HCT116 (cell line): ENCODE data around the gene MARCHF2. TPM values are rescaled to one million over a fixed set of nuclear protein-coding genes. Genes with fewer than 3 reads are reported as not detected.

ENCODE experiments used
- ATAC-seq: fragments of 200-7000 bp; cut with Tn5 transposase; 2 replicates; pipeline ENCODE4 v1.9.1; 2020; ENCODE audit warnings: mild to moderate bottlenecking, moderate library complexity
- BruUV-seq: library from RNA; stranded (reverse); fragments of 400-500 nt; replicated peaks from 2 replicates; lab custom pipeline; 2021; lab: Mats Ljungman, UMichigan
- CTCF ChIA-PET: fragments of 300-600 bp; sonication (Branson Sonifier 250); formaldehyde crosslinking; loops from one replicate; lab custom pipeline; 2021; ENCODE audit warnings: antibody characterized with exemption; lab: Charles Lee
- POLR2A ChIA-PET: fragments of 300-600, 350-600 bp; sonication (Branson Sonifier 250); formaldehyde crosslinking; loops from one replicate; lab custom pipeline; 2021; ENCODE audit warnings: antibody characterized with exemption; lab: Charles Lee
- RAD21 ChIA-PET, 2 experiments: fragments of 300-600 bp; sonication (Branson Sonifier 250); formaldehyde crosslinking; loops; one replicate each; lab custom pipeline; 2023; ENCODE audit warnings: low total read pairs in 2 of 2; ENCODE audit not compliant: uncharacterized antibody in 2 of 2, unreplicated experiment in 2 of 2, low non-redundant PET in 1 of 2; lab: Charles Lee
- DNase-seq: peaks from one replicate; pipeline ENCODE4 v3.0.0-alpha.2; 2010; ENCODE audit warnings: low read depth, low spot score
- H2AFZ ChIP-seq: fragments of 200-600 bp; shearing (Covaris generic), sonication (generic); 2 replicates; pipeline ENCODE4 v1.6.1; 2017; ENCODE audit warnings: low read depth, mixed run types, mixed read lengths, antibody characterized with exemption, low read length; ENCODE audit not compliant: poor library complexity, severe bottlenecking
- H3K27ac ChIP-seq: 2 replicates; pipeline ENCODE4 v1.5.1; 2012; ENCODE audit warnings: low read depth, low read length
- H3K27me3 ChIP-seq: fragments of 200-600 bp; sonication (generic); 2 replicates; pipeline ENCODE4 v1.6.1; 2016; ENCODE audit warnings: mixed run types, low read length, mixed read lengths; ENCODE audit not compliant: insufficient read depth
- H3K36me3 ChIP-seq, 2 experiments: fragments of 200-500 bp in 1 of 2; fragments of 200-600 bp in 1 of 2; sonication (Bioruptor generic) in 1 of 2; sonication (generic) in 1 of 2; 2 replicates each; pipeline versions ENCODE4 v1.5.1 to v1.6.1; 2014 to 2016; ENCODE audit warnings: low read length in 2 of 2, inconsistent platforms in 1 of 2, mixed read lengths in 1 of 2, mixed run types in 1 of 2; ENCODE audit not compliant: insufficient read depth in 2 of 2, control insufficient read depth in 1 of 2
- H3K4me1 ChIP-seq, 2 experiments: fragments of 200-600 bp in 1 of 2; sonication (generic) in 1 of 2; 2 replicates each; pipeline versions ENCODE4 v1.5.1 to v1.6.1; 2012 to 2017; ENCODE audit warnings: low read length in 2 of 2, inconsistent platforms in 1 of 2, mild to moderate bottlenecking in 1 of 2, mixed read lengths in 1 of 2, mixed run types in 1 of 2, moderate library complexity in 1 of 2; ENCODE audit not compliant: insufficient read depth in 2 of 2, control insufficient read depth in 1 of 2
- H3K4me2 ChIP-seq: fragments of 200-600 bp; sonication (generic); 2 replicates; pipeline ENCODE4 v1.6.1; 2017; ENCODE audit warnings: mixed run types, low read length, mixed read lengths
- H3K4me3 ChIP-seq, 2 experiments: fragments of 200-600 bp in 1 of 2; sonication (generic) in 1 of 2; replicated peaks in 1 of 2; 2 replicates each; pipeline ENCODE4 v1.5.1; 2011 to 2016; ENCODE audit warnings: low read length in 2 of 2, control low read depth in 1 of 2, low read depth in 1 of 2, mild to moderate bottlenecking in 1 of 2, mixed read lengths in 1 of 2, mixed run types in 1 of 2
- H3K79me2 ChIP-seq: fragments of 200-600 bp; sonication (generic); 2 replicates; pipeline ENCODE4 v1.6.1; 2017; ENCODE audit warnings: mild to moderate bottlenecking, mixed run types, low read length, moderate library complexity, mixed read lengths; ENCODE audit not compliant: insufficient read depth
- H3K9ac ChIP-seq: fragments of 200-600 bp; sonication (generic); 2 replicates; pipeline ENCODE4 v1.6.1; 2016; ENCODE audit warnings: low read length, mixed read lengths
- H3K9me2 ChIP-seq: fragments of 200-600 bp; sonication (generic), shearing (Covaris generic); 2 replicates; pipeline ENCODE4 v1.6.1; 2017; ENCODE audit warnings: mixed run types, mild to moderate bottlenecking, moderate library complexity; ENCODE audit not compliant: insufficient read depth
- H3K9me3 ChIP-seq, 2 experiments: fragments of 200-500 bp in 1 of 2; fragments of 200-600 bp in 1 of 2; sonication (Bioruptor generic) in 1 of 2; sonication (generic) in 1 of 2; 2 replicates each; pipeline ENCODE4 v1.6.1; 2014 to 2017; ENCODE audit warnings: low read length in 2 of 2, mixed read lengths in 2 of 2, inconsistent platforms in 1 of 2, low read depth in 1 of 2, mild to moderate bottlenecking in 1 of 2, mixed run types in 1 of 2, moderate library complexity in 1 of 2; ENCODE audit not compliant: control insufficient read depth in 1 of 2, insufficient read depth in 1 of 2
- H4K20me1 ChIP-seq: fragments of 200-600 bp; sonication (generic), shearing (Covaris generic); 2 replicates; pipeline ENCODE4 v1.6.1; 2017; ENCODE audit warnings: mixed run types, mild to moderate bottlenecking, moderate library complexity; ENCODE audit not compliant: insufficient read depth
- POLR2A ChIP-seq: IDR thresholded peaks from 2 replicates; pipeline ENCODE4 v1.7.0; 2011; ENCODE audit warnings: borderline replicate concordance; ENCODE audit not compliant: insufficient read depth, insufficient read length; ENCODE audit errors: extremely low read depth
- POLR2AphosphoS5 ChIP-seq: IDR thresholded peaks from 2 replicates; pipeline ENCODE4 v1.6.1; 2011; ENCODE audit warnings: mild to moderate bottlenecking, low read depth, low read length, moderate library complexity
- YY1 ChIP-seq: IDR thresholded peaks from 2 replicates; pipeline ENCODE4 v1.6.1; 2011; ENCODE audit warnings: low read length, low read depth, moderate library complexity, mild to moderate bottlenecking; ENCODE audit not compliant: insufficient replicate concordance; ENCODE audit errors: extremely low read depth
- intact Hi-C: fragments of 100-400 bp; cut with micrococcal nuclease; formaldehyde crosslinking; loops from 2 replicates; pipeline ENCODE4 v1.10.0; 2022
- total RNA-seq: library from RNA; stranded (reverse); gene quantifications from one replicate; pipeline ENCODE4 v1.2.1, GENCODE V29; 2021; ENCODE audit not compliant: unreplicated experiment
- TF ChIP-seq, protein P1 (sequence below): IDR thresholded peaks from 2 replicates; pipeline ENCODE4 v1.6.1; 2012
- TF ChIP-seq, protein P2 (sequence below): IDR thresholded peaks from 2 replicates; pipeline ENCODE4 v1.6.1; 2011; ENCODE audit warnings: mild to moderate bottlenecking, low read length, moderate library complexity; ENCODE audit not compliant: insufficient replicate concordance; ENCODE audit errors: extremely low read depth
- TF ChIP-seq, protein P3 (sequence below): IDR thresholded peaks from 2 replicates; pipeline ENCODE4 v1.6.1; 2012; ENCODE audit warnings: low read depth

The MARCHF2 gene
- total RNA-seq, 1 experiment from 2014 or later = 22.5 TPM

DNA sequence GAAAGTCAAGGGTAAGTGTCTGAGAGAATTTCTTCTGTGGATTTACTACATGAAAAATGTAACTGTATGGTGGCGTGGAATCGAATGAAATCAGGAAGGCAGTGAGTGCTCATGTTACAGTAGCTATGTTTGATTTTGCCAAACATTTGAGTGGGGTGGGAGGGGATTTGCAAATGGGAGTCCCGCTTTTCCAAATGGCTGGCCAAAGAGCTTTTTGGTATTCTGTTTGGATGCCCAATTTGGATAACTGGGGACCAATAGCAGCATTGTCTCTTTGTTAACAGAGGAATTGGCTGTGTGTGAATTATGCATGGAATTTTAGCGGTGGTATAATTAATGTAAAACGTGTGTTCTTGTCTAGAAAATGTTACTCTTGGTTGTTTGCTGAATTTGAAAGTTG, 49.5 kb downstream of the MARCHF2 start:
- Histone ChIP-seq H3K27me3 (no peaks in the 10 kb centered on the region), H3K4me1 (peaks cover 10 to 23% of the 10 kb centered on the region in 2 experiments), H4K20me1 (peaks cover 64% of the 10 kb centered on the region), H2AFZ (no peak overlapping the region), H3K9ac (no peak overlapping the region), H3K79me2 (peaks cover 100% of the 10 kb centered on the region), H3K4me2 (no peak overlapping the region), H3K9me2 (no peaks in the 10 kb centered on the region), H3K4me3 (no peak overlapping the region), H3K9me3 (no peaks in the 10 kb centered on the region), H3K27ac (no peak overlapping the region), H3K36me3 (peaks cover 39 to 58% of the 10 kb centered on the region in 2 experiments)
- no TSS peak for BruUV-seq
- intact Hi-C loops = no loop called here
- ATAC-seq = no peak
- POLR2A ChIA-PET = no interaction called here
- TF ChIP-seq, protein P1, sequence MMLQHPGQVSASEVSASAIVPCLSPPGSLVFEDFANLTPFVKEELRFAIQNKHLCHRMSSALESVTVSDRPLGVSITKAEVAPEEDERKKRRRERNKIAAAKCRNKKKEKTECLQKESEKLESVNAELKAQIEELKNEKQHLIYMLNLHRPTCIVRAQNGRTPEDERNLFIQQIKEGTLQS = no peak
- TF ChIP-seq POLR2AphosphoS5 (no peak), POLR2A (no peak), YY1 (no peak)
- TF ChIP-seq, protein P2, sequence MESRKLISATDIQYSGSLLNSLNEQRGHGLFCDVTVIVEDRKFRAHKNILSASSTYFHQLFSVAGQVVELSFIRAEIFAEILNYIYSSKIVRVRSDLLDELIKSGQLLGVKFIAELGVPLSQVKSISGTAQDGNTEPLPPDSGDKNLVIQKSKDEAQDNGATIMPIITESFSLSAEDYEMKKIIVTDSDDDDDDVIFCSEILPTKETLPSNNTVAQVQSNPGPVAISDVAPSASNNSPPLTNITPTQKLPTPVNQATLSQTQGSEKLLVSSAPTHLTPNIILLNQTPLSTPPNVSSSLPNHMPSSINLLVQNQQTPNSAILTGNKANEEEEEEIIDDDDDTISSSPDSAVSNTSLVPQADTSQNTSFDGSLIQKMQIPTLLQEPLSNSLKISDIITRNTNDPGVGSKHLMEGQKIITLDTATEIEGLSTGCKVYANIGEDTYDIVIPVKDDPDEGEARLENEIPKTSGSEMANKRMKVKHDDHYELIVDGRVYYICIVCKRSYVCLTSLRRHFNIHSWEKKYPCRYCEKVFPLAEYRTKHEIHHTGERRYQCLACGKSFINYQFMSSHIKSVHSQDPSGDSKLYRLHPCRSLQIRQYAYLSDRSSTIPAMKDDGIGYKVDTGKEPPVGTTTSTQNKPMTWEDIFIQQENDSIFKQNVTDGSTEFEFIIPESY = no peak
- TF ChIP-seq, protein P3, sequence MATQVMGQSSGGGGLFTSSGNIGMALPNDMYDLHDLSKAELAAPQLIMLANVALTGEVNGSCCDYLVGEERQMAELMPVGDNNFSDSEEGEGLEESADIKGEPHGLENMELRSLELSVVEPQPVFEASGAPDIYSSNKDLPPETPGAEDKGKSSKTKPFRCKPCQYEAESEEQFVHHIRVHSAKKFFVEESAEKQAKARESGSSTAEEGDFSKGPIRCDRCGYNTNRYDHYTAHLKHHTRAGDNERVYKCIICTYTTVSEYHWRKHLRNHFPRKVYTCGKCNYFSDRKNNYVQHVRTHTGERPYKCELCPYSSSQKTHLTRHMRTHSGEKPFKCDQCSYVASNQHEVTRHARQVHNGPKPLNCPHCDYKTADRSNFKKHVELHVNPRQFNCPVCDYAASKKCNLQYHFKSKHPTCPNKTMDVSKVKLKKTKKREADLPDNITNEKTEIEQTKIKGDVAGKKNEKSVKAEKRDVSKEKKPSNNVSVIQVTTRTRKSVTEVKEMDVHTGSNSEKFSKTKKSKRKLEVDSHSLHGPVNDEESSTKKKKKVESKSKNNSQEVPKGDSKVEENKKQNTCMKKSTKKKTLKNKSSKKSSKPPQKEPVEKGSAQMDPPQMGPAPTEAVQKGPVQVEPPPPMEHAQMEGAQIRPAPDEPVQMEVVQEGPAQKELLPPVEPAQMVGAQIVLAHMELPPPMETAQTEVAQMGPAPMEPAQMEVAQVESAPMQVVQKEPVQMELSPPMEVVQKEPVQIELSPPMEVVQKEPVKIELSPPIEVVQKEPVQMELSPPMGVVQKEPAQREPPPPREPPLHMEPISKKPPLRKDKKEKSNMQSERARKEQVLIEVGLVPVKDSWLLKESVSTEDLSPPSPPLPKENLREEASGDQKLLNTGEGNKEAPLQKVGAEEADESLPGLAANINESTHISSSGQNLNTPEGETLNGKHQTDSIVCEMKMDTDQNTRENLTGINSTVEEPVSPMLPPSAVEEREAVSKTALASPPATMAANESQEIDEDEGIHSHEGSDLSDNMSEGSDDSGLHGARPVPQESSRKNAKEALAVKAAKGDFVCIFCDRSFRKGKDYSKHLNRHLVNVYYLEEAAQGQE = no peak
- RAD21 ChIA-PET = no interaction called here
- CTCF ChIA-PET = no interaction called here
- no peak for DNase-seq
